Liver (tissue), 9 donors: ENCODE measurements around the gene MYRFL. TPM values are rescaled to one million over a fixed set of nuclear protein-coding genes. Genes with fewer than 3 reads are reported as not detected.
"Not testable (repeated sequence)": the region's sequence is repeated elsewhere in the genome, so short reads cannot be mapped to it uniquely, and the experiment has no call there.

Experiments used
- DNase-seq: peaks from one replicate; pipeline ENCODE4 v3.0.0-alpha.2; 2017; ENCODE audit warnings: low spot score
- H3K27ac ChIP-seq, 2 donors: one replicate each; pipeline ENCODE4 v1.7.0; 2013; ENCODE audit warnings: inconsistent platforms in 2 of 2, low read length in 2 of 2, control low read depth in 1 of 2, low read depth in 1 of 2, mild to moderate bottlenecking in 1 of 2
- H3K27me3 ChIP-seq, 4 donors: one replicate each; pipeline versions ENCODE4 v1.6.1 to v1.7.0; 2013; ENCODE audit warnings: low read length in 3 of 4, inconsistent platforms in 1 of 4, mild to moderate bottlenecking in 1 of 4, moderate library complexity in 1 of 4; ENCODE audit not compliant: control insufficient read depth in 4 of 4, insufficient read depth in 4 of 4
- H3K36me3 ChIP-seq, 4 donors: one replicate each; pipeline versions ENCODE4 v1.6.1 to v1.7.0; 2013; ENCODE audit warnings: low read length in 3 of 4, mild to moderate bottlenecking in 3 of 4, low read depth in 1 of 4, moderate library complexity in 1 of 4; ENCODE audit not compliant: control insufficient read depth in 4 of 4, insufficient read depth in 3 of 4
- H3K4me1 ChIP-seq, 4 donors: one replicate each; pipeline versions ENCODE4 v1.6.1 to v1.7.0; 2013; ENCODE audit warnings: low read length in 3 of 4, mild to moderate bottlenecking in 3 of 4, moderate library complexity in 1 of 4; ENCODE audit not compliant: control insufficient read depth in 4 of 4, insufficient read depth in 4 of 4
- H3K4me3 ChIP-seq, 3 donors: one replicate each; pipeline versions ENCODE4 v1.6.1 to v1.7.0; 2013; ENCODE audit warnings: low read length in 3 of 3, control low read depth in 1 of 3, low read depth in 1 of 3, mild to moderate bottlenecking in 1 of 3
- H3K9ac ChIP-seq, 2 donors: one replicate each; pipeline ENCODE4 v1.7.0; 2013; ENCODE audit warnings: low read length in 2 of 2, mild to moderate bottlenecking in 2 of 2, moderate library complexity in 2 of 2, control low read depth in 1 of 2, low read depth in 1 of 2
- H3K9me3 ChIP-seq, 4 donors: one replicate each; pipeline versions ENCODE4 v1.6.1 to v1.7.0; 2013; ENCODE audit warnings: low read length in 3 of 4; ENCODE audit not compliant: control insufficient read depth in 4 of 4
- EGR1 ChIP-seq, 2 donors: IDR thresholded peaks; 2 replicates each; pipeline ENCODE4 v1.6.1; 2016 to 2018; ENCODE audit warnings: antibody characterized with exemption in 2 of 2, low read depth in 2 of 2
- FOXA2 ChIP-seq: IDR thresholded peaks from 2 replicates; pipeline ENCODE4 v1.6.1; 2016; ENCODE audit warnings: antibody characterized with exemption
- GABPA ChIP-seq, 2 donors: IDR thresholded peaks in 1 of 2; conservative IDR thresholded peaks in 1 of 2; 2 replicates each; pipeline ENCODE4 v1.6.1; 2016; ENCODE audit warnings: antibody characterized with exemption in 2 of 2, mild to moderate bottlenecking in 1 of 2, moderate library complexity in 1 of 2
- HNF4A ChIP-seq, 2 donors: conservative IDR thresholded peaks; 2 replicates each; pipeline ENCODE4 v1.6.1; 2016; ENCODE audit warnings: antibody characterized with exemption in 2 of 2, mild to moderate bottlenecking in 2 of 2
- HNF4G ChIP-seq: IDR thresholded peaks from 2 replicates; pipeline ENCODE4 v1.6.1; 2016; ENCODE audit warnings: antibody characterized with exemption
- JUND ChIP-seq, 2 donors: IDR thresholded peaks; 2 replicates each; pipeline ENCODE4 v1.6.1; 2016; ENCODE audit warnings: antibody characterized with exemption in 2 of 2
- NR2F2 ChIP-seq: IDR thresholded peaks from 2 replicates; pipeline ENCODE4 v1.6.1; 2016; ENCODE audit warnings: antibody characterized with exemption
- RAD21 ChIP-seq, 2 donors: IDR thresholded peaks; 2 replicates each; pipeline ENCODE4 v1.6.1; 2016; ENCODE audit warnings: antibody characterized with exemption in 2 of 2, mild to moderate bottlenecking in 2 of 2
- RXRA ChIP-seq, 2 donors: IDR thresholded peaks; 2 replicates each; pipeline ENCODE4 v1.6.1; 2017 to 2018; ENCODE audit warnings: antibody characterized with exemption in 2 of 2, mild to moderate bottlenecking in 1 of 2
- SP1 ChIP-seq: IDR thresholded peaks from 2 replicates; pipeline ENCODE4 v1.6.1; 2018; ENCODE audit warnings: antibody characterized with exemption, mild to moderate bottlenecking
- TAF1 ChIP-seq: conservative IDR thresholded peaks from 2 replicates; pipeline ENCODE4 v1.6.1; 2016; ENCODE audit warnings: antibody characterized with exemption, mild to moderate bottlenecking
- YY1 ChIP-seq: IDR thresholded peaks from 2 replicates; pipeline ENCODE4 v1.6.1; 2016; ENCODE audit warnings: antibody characterized with exemption, mild to moderate bottlenecking
- WGBS: extraction: QIAGEN DNeasy Blood & Tissue Kit; methylation state at CpG from one replicate; pipeline ENCODE4 v1.1.7; 2013; 5-methylcytosine and 5-hydroxymethylcytosine counted together
- polyA plus RNA-seq, 2 donors: library from polyadenylated mRNA; stranded (reverse) in 1 of 2; unstranded in 1 of 2; fragments of 200-250 nt in 1 of 2; fragments of >200 nt in 1 of 2; fragmentation: Nextera tagmentation in 1 of 2; extraction: Ambion mirVana in 1 of 2; gene quantifications; one replicate each; pipeline versions ENCODE4 v1.2.1 to v1.2.3, GENCODE V29; 2013 to 2015
- total RNA-seq, 2 donors: library from RNA; depleted of rRNA; stranded (reverse); fragments of >200 nt; gene quantifications; one replicate each; pipeline ENCODE4 v1.2.3, GENCODE V29; 2014
- TF ChIP-seq, protein P1 (sequence below): IDR thresholded peaks from 2 replicates; pipeline ENCODE4 v1.6.1; 2016; ENCODE audit warnings: antibody characterized with exemption
- TF ChIP-seq, protein P2 (sequence below): fragments of 150-350 bp; IDR thresholded peaks from 2 replicates; pipeline ENCODE4 v1.5.1; 2017; ENCODE audit warnings: improper control_type of control experiment, low read depth, low read length; ENCODE audit not compliant: missing input control
- TF ChIP-seq, protein P3 (sequence below): IDR thresholded peaks from 2 replicates; pipeline ENCODE4 v1.6.1; 2016; ENCODE audit warnings: antibody characterized with exemption
- TF ChIP-seq, protein P4 (sequence below): IDR thresholded peaks from 2 replicates; pipeline ENCODE4 v1.6.1; 2016; ENCODE audit warnings: antibody characterized with exemption, mild to moderate bottlenecking
- TF ChIP-seq, protein P5 (sequence below): IDR thresholded peaks from 2 replicates; pipeline ENCODE4 v1.6.1; 2016; ENCODE audit warnings: antibody characterized with exemption
- donor health status: healthy.
- donor health status: healthy.
- donor health status: healthy.
- donor health status: healthy.
- donor health status: healthy.

Gene MYRFL
- total and polyA plus RNA-seq, 4 donors: under 0.01 to 0.19 (median 0.10) TPM

DNA sequence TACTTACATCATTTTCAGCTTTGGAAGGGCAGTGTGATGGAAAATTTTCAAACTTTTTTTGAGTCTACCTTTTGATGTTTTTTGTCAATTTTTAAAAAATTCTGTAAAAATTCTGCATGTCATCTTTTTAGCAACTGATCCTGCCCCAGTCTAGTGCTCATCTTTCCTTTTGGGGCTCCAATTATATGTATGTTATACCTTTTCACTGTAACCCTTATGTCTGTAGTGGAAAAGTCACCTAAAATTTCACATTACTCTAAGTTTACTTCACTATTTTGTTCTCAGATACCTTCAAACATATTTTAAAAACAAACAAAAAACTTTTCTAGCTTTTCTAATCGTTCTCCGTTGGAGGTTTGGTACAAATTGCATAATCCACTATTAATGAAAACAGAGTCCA lies 32.5 kb upstream of the MYRFL start:
- Histone ChIP-seq H3K4me1 (no peaks in the 10 kb centered on the region), H3K9me3 (peaks cover 1 to 13% (median 5%) of the 10 kb centered on the region in 4 donors), H3K27ac (no peak overlapping the region), H3K36me3 (peaks cover 0 to 14% (median 2%) of the 10 kb centered on the region in 4 donors), H3K9ac (no peak overlapping the region), H3K27me3 (no peaks in the 10 kb centered on the region), H3K4me3 (no peak overlapping the region)
- WGBS: 81% methylated on average over 2 of the region's 2 CpGs
- no peak for TF ChIP-seq RXRA (IDR thresholded peaks at IDR 0.05)
- TF ChIP-seq, protein P1, sequence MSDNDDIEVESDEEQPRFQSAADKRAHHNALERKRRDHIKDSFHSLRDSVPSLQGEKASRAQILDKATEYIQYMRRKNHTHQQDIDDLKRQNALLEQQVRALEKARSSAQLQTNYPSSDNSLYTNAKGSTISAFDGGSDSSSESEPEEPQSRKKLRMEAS: no peak
- no peak for TF ChIP-seq HNF4G
- no peak for TF ChIP-seq GABPA (IDR thresholded peaks at IDR 0.05 in 1 of 2, conservative IDR thresholded peaks at IDR 0.05 in 1 of 2)
- TF ChIP-seq RAD21 (IDR thresholded peaks at IDR 0.05): no peak
- TF ChIP-seq, protein P2, sequence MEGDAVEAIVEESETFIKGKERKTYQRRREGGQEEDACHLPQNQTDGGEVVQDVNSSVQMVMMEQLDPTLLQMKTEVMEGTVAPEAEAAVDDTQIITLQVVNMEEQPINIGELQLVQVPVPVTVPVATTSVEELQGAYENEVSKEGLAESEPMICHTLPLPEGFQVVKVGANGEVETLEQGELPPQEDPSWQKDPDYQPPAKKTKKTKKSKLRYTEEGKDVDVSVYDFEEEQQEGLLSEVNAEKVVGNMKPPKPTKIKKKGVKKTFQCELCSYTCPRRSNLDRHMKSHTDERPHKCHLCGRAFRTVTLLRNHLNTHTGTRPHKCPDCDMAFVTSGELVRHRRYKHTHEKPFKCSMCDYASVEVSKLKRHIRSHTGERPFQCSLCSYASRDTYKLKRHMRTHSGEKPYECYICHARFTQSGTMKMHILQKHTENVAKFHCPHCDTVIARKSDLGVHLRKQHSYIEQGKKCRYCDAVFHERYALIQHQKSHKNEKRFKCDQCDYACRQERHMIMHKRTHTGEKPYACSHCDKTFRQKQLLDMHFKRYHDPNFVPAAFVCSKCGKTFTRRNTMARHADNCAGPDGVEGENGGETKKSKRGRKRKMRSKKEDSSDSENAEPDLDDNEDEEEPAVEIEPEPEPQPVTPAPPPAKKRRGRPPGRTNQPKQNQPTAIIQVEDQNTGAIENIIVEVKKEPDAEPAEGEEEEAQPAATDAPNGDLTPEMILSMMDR: no peak
- TF ChIP-seq, protein P3, sequence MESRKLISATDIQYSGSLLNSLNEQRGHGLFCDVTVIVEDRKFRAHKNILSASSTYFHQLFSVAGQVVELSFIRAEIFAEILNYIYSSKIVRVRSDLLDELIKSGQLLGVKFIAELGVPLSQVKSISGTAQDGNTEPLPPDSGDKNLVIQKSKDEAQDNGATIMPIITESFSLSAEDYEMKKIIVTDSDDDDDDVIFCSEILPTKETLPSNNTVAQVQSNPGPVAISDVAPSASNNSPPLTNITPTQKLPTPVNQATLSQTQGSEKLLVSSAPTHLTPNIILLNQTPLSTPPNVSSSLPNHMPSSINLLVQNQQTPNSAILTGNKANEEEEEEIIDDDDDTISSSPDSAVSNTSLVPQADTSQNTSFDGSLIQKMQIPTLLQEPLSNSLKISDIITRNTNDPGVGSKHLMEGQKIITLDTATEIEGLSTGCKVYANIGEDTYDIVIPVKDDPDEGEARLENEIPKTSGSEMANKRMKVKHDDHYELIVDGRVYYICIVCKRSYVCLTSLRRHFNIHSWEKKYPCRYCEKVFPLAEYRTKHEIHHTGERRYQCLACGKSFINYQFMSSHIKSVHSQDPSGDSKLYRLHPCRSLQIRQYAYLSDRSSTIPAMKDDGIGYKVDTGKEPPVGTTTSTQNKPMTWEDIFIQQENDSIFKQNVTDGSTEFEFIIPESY: no peak
- TF ChIP-seq, protein P4, sequence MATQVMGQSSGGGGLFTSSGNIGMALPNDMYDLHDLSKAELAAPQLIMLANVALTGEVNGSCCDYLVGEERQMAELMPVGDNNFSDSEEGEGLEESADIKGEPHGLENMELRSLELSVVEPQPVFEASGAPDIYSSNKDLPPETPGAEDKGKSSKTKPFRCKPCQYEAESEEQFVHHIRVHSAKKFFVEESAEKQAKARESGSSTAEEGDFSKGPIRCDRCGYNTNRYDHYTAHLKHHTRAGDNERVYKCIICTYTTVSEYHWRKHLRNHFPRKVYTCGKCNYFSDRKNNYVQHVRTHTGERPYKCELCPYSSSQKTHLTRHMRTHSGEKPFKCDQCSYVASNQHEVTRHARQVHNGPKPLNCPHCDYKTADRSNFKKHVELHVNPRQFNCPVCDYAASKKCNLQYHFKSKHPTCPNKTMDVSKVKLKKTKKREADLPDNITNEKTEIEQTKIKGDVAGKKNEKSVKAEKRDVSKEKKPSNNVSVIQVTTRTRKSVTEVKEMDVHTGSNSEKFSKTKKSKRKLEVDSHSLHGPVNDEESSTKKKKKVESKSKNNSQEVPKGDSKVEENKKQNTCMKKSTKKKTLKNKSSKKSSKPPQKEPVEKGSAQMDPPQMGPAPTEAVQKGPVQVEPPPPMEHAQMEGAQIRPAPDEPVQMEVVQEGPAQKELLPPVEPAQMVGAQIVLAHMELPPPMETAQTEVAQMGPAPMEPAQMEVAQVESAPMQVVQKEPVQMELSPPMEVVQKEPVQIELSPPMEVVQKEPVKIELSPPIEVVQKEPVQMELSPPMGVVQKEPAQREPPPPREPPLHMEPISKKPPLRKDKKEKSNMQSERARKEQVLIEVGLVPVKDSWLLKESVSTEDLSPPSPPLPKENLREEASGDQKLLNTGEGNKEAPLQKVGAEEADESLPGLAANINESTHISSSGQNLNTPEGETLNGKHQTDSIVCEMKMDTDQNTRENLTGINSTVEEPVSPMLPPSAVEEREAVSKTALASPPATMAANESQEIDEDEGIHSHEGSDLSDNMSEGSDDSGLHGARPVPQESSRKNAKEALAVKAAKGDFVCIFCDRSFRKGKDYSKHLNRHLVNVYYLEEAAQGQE: no peak
- TF ChIP-seq JUND (IDR thresholded peaks at IDR 0.05): no peak
- TF ChIP-seq, protein P5, sequence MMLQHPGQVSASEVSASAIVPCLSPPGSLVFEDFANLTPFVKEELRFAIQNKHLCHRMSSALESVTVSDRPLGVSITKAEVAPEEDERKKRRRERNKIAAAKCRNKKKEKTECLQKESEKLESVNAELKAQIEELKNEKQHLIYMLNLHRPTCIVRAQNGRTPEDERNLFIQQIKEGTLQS: no peak
- no peak for TF ChIP-seq FOXA2
- no peak for TF ChIP-seq SP1
- TF ChIP-seq HNF4A (conservative IDR thresholded peaks at IDR 0.05): no peak
- TF ChIP-seq NR2F2: no peak
- no peak for TF ChIP-seq TAF1
- TF ChIP-seq YY1: no peak
- TF ChIP-seq EGR1 (IDR thresholded peaks at IDR 0.05; ENCODE audit: low read depth in 2 of 2): no peak
- DNase-seq: no peak

DNA sequence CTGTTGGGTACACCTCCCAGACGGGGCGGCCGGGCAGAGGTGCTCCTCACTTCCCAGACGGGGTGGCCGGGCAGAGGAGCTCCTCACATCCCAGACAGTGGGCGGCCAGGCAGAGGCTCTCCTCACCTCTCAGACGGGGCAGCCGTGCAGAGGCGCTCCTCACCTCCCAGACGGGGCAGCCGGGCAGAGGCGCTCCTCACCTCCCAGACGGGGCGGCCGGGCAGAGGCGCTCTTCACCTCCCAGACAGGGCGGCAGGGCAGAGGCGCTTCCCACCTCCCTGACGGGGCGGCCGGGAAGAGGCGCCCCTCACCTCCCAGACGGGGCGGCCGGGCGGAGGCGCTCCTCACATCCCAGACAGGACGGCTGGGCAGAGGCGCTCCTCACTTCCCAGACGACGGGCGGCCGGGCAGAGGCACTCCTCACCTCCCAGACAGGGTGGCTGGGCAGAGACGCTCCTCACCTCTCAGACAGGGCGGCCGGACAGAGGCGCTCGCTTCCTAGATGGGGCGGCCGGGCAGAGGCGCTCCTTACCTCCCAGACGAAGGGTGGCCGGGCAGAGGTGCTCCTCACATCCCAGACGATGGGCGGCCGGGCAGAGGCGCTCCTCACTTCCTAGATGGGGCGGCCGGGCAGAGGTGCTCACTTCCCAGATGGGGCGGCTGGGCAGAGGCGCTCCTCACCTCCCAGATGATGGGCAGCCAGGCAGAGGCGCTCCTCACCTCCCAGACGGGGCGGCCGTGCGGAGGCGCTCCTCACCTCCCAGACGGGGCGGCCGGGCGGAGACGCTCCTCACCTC lies 17.7 kb upstream of the MYRFL start:
- DNase-seq: not testable (repeated sequence)

More for the DNA sequence above, 17.7 kb upstream of the MYRFL start:
- H3K27me3 ChIP-seq, H3K36me3 ChIP-seq, H3K9ac ChIP-seq, H3K27ac ChIP-seq, H3K4me3 ChIP-seq, H3K4me1 ChIP-seq, H3K9me3 ChIP-seq: not testable (repeated sequence)
- WGBS: 96% methylated on average over 62 of the region's 62 CpGs
